ENCODE results near the gene BBS9.

DNA sequence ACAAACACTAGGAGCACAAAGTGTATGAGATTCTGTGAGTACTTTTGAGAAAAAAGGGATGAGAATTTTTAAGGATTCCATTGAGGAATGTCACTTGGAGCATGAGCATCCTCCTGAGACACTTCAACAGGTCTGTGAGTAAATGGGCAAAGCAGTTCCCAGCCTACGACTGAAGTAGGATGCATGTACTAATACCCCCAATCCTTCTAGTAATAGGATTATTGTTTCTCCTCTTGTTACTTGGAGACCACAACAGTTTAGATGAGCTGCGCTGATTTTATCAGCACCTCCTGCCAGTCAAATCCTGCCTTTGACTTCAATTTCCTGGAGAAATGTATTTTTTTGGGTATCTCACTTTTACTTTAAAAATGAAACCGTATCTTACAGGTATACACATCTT, 820 bp downstream of the BBS9 start:
- TF ChIP-seq POLR2A (IDR thresholded peaks at IDR 0.05; ENCODE audit: low read depth, low read length) = no peak
- TF ChIP-seq POLR2AphosphoS5 (IDR thresholded peaks at IDR 0.05; ENCODE audit: low read depth, low read length) = no peak

Data from GM12891 (cell line).